ENCODE results near the gene DNLZ.

The DNLZ gene

DNA sequence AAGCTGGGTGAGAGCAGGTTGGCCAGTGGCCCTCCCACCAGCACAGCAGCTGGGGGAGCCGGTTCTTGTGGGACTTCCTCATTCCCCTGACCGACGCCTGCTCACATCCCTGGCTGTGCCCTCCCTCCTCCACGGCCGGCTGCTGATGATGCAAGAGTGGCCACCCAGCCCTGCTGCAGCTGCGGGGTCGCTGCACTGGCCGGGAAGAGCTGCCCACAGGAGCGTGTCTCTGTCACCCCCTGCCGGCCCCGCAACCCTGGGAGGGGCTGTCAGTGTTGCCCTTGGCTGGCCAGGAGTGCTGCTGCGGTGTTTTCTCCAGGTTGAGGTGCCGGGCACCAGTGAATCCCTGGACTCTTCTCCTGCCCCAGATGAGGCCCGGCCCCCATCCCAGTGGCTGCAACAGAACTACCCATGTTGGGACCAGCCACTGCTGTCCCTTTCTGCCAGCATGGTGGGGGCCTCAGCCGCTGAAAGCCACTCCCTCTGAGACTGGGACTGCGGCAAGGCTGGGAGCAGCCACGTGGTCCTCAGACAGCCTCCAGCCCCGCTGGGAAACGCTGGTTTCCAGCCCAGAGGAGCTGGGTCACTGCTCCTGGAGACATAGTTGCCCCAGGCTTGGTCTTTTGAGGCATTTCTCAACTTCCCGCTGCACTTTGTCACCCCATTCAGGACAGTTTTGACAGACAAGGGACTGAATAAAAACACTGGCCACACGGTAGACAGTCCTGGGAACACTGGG, 9.2 kb upstream of the DNLZ start:
- Histone ChIP-seq H3K9me2 (replicated peaks; ENCODE audit: insufficient read depth, low read length) (no peaks in the 10 kb centered on the region), H4K20me1 (ENCODE audit: low read depth, low read length) (no peaks in the 10 kb centered on the region), H3K4me2 (ENCODE audit: low read depth, low read length, poor library complexity, severe bottlenecking) (no peak overlapping the region), H3K36me3 (ENCODE audit: low read length) (no peaks in the 10 kb centered on the region), H3K27ac (ENCODE audit: low read depth, low read length) (no peak overlapping the region), H2AFZ (ENCODE audit: low read depth, low read length, severe bottlenecking) (no peak overlapping the region), H3K9ac (ENCODE audit: low read length) (no peak overlapping the region), H3K4me3 (ENCODE audit: insufficient read depth, low read length, poor library complexity, severe bottlenecking) (no peak overlapping the region), H3F3A (ENCODE audit: insufficient read depth) (no peaks in the 10 kb centered on the region), H3K79me2 (ENCODE audit: insufficient read depth, low read length) (no peaks in the 10 kb centered on the region), H3K9me3 (ENCODE audit: insufficient read depth, low read length) (no peaks in the 10 kb centered on the region), H3K27me3 (ENCODE audit: low read length) (no peaks in the 10 kb centered on the region)
- TF ChIP-seq, protein P1, sequence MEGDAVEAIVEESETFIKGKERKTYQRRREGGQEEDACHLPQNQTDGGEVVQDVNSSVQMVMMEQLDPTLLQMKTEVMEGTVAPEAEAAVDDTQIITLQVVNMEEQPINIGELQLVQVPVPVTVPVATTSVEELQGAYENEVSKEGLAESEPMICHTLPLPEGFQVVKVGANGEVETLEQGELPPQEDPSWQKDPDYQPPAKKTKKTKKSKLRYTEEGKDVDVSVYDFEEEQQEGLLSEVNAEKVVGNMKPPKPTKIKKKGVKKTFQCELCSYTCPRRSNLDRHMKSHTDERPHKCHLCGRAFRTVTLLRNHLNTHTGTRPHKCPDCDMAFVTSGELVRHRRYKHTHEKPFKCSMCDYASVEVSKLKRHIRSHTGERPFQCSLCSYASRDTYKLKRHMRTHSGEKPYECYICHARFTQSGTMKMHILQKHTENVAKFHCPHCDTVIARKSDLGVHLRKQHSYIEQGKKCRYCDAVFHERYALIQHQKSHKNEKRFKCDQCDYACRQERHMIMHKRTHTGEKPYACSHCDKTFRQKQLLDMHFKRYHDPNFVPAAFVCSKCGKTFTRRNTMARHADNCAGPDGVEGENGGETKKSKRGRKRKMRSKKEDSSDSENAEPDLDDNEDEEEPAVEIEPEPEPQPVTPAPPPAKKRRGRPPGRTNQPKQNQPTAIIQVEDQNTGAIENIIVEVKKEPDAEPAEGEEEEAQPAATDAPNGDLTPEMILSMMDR (IDR thresholded peaks at IDR 0.05; ENCODE audit: insufficient read depth, low read length, poor library complexity, severe bottlenecking): no peak
- TF ChIP-seq EZH2phosphoT487 (conservative IDR thresholded peaks at IDR 0.05; ENCODE audit: low read length): no peak

DNA sequence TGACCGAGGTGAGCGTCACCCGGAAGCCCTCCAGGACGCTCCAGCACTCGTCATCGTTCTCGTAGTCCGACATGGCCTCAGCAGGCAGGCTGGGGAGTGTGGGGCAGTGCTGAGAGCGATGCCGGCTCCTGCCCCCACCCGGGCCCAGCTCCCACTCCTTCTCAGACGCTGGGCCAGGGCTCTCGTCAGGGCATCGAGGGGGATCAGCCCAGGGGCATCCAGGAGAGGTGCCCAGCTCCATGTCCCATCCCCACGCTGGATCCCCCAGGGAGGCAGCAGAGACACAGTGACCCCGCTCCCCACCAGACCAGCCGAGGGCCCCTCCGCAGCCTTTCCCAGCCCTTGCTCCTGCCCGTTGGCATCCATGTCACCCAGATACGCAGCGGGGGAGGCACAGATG, 8.5 kb upstream of the DNLZ start:
- Histone ChIP-seq H3K9me2 (replicated peaks; ENCODE audit: insufficient read depth, low read length) (no peaks in the 10 kb centered on the region), H3K4me3 (ENCODE audit: insufficient read depth, low read length, poor library complexity, severe bottlenecking) (no peak overlapping the region), H3K9ac (ENCODE audit: low read length) (no peak overlapping the region), H3F3A (ENCODE audit: insufficient read depth) (no peaks in the 10 kb centered on the region), H3K79me2 (ENCODE audit: insufficient read depth, low read length) (no peaks in the 10 kb centered on the region), H2AFZ (ENCODE audit: low read depth, low read length, severe bottlenecking) (no peak overlapping the region), H3K9me3 (ENCODE audit: insufficient read depth, low read length) (no peaks in the 10 kb centered on the region), H4K20me1 (ENCODE audit: low read depth, low read length) (no peaks in the 10 kb centered on the region), H3K36me3 (ENCODE audit: low read length) (no peaks in the 10 kb centered on the region), H3K4me2 (ENCODE audit: low read depth, low read length, poor library complexity, severe bottlenecking) (no peak overlapping the region), H3K27ac (ENCODE audit: low read depth, low read length) (no peak overlapping the region), H3K27me3 (ENCODE audit: low read length) (no peaks in the 10 kb centered on the region)
- TF ChIP-seq, protein P1 (IDR thresholded peaks at IDR 0.05; ENCODE audit: insufficient read depth, low read length, poor library complexity, severe bottlenecking): no peak

DNA sequence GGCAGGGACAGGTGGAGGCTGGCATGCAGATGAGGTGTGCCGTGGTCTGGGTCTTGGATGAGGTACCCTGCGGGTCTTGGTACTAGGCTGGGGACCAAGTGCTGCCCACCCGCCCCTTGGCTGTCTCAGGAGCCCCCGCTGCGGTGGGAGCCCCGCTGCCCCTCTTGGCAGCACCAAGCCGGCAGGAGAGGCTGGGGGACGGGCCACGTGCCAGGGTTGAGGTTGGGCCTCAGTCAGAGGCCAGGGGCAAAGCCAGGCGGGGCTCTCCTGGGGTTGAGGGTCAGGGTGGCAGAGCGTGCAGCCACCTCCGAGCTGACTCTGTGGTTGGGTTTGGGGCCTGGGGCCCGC, 8.0 kb upstream of the DNLZ start:
- no peak for TF ChIP-seq EZH2phosphoT487 (conservative IDR thresholded peaks at IDR 0.05; ENCODE audit: low read length)
- TF ChIP-seq, protein P1 (IDR thresholded peaks at IDR 0.05; ENCODE audit: insufficient read depth, low read length, poor library complexity, severe bottlenecking): no peak
- no peaks in the 10 kb centered on the region for H3F3A ChIP-seq (ENCODE audit: insufficient read depth)
- no peak overlapping the region for H3K4me2 ChIP-seq (ENCODE audit: low read depth, low read length, poor library complexity, severe bottlenecking)
- no peak overlapping the region for H2AFZ ChIP-seq (ENCODE audit: low read depth, low read length, severe bottlenecking)
- H3K9me2 ChIP-seq (replicated peaks; ENCODE audit: insufficient read depth, low read length): no peaks in the 10 kb centered on the region
- H3K36me3 ChIP-seq (ENCODE audit: low read length): no peaks in the 10 kb centered on the region
- H3K27me3 ChIP-seq (ENCODE audit: low read length): no peaks in the 10 kb centered on the region
- no peak overlapping the region for H3K27ac ChIP-seq (ENCODE audit: low read depth, low read length)
- H3K9ac ChIP-seq (ENCODE audit: low read length): no peak overlapping the region
- H3K4me3 ChIP-seq (ENCODE audit: insufficient read depth, low read length, poor library complexity, severe bottlenecking): no peak overlapping the region
- H4K20me1 ChIP-seq (ENCODE audit: low read depth, low read length): no peaks in the 10 kb centered on the region
- no peaks in the 10 kb centered on the region for H3K79me2 ChIP-seq (ENCODE audit: insufficient read depth, low read length)
- H3K9me3 ChIP-seq (ENCODE audit: insufficient read depth, low read length): no peaks in the 10 kb centered on the region
